Measurements from ENCODE around the gene SEMA4D. TPM values are rescaled to one million over a fixed set of nuclear protein-coding genes. Genes with fewer than 3 reads are reported as not detected.

SEMA4D gene
- total RNA-seq, 2 donors from 2014 or later = 42.8 to 51.0 TPM

DNA sequence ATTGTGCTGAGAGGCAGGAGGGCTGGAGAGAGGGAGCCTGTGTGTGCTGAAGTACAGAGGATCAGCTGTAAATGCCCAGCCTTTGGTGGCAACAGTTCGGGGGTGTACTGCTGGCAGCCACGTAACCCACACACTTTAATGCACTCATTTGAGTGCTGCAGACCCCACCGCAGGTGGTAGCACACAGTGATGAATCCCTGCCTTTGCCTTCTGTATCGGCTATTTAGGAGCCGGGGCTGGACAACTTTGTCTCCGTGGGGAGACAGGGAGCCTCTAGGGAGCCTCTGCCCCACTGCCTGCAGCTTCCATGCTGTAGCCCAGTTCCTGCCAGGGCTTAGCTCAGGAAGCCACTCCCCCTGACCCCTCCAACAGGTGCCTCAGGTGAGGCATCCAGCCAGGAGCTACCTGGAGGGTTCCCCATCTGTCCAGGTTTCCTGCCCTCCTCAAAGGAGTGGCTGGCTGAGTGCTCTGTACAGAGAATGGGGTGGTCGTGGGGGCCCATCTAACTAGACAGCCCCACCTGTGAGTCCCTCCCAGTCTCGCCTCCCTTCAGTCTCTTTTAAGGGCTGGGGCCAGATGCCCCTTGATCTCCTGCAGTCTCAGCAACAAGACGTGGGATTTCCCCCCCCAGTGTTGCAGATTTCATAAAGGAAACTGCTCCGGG, 135.1 kb downstream of the SEMA4D start:
- Histone ChIP-seq H3K9ac (ENCODE audit: extremely low read depth, low read length, poor library complexity, severe bottlenecking) (no peak overlapping the region), H3K4me1 (ENCODE audit: control insufficient read depth, insufficient read depth, low read length) (peaks cover 19% of the 10 kb centered on the region), H3K27me3 (ENCODE audit: control insufficient read depth, insufficient read depth, low read length, poor library complexity, severe bottlenecking) (no peaks in the 10 kb centered on the region), H3K27ac (ENCODE audit: low read depth, low read length) (no peak overlapping the region), H3K36me3 (ENCODE audit: control insufficient read depth, insufficient read depth, low read length) (peaks cover 27% of the 10 kb centered on the region), H3K4me3 (ENCODE audit: low read length) (no peak overlapping the region), H3K9me3 (ENCODE audit: control insufficient read depth, low read length) (no peaks in the 10 kb centered on the region)
- no peaks in the 10 kb centered on the region for H3K27me3 Mint-ChIP-seq (ENCODE audit: insufficient read depth)
- no peaks in the 10 kb centered on the region for H3K9me3 Mint-ChIP-seq
- no peak for DNase-seq
- H3K4me1 Mint-ChIP-seq = peaks cover 33% of the 10 kb centered on the region
- peaks cover 35% of the 10 kb centered on the region for H3K36me3 Mint-ChIP-seq (ENCODE audit: low read depth)
- H3K27ac Mint-ChIP-seq = no peak overlapping the region
- 91 to 94% methylated on average over 5 to 10 of the region's 10 CpGs for WGBS, 2 experiments (ENCODE audit: insufficient coverage in 1 of 2, insufficient read length in 1 of 2)
- no peak for TF ChIP-seq CTCF (conservative IDR thresholded peaks at IDR 0.05)
- no peak overlapping the region for H3K4me3 Mint-ChIP-seq

- no peak for DNase-seq
- Mint-ChIP-seq H3K9me3 (no peaks in the 10 kb centered on the region), H3K4me1 (peaks cover 33% of the 10 kb centered on the region), H3K27me3 (ENCODE audit: insufficient read depth) (no peaks in the 10 kb centered on the region), H3K36me3 (ENCODE audit: low read depth) (peaks cover 38% of the 10 kb centered on the region), H3K4me3 (no peak overlapping the region), H3K27ac (no peak overlapping the region)
- Histone ChIP-seq H3K4me3 (ENCODE audit: low read length) (no peak overlapping the region), H3K27me3 (ENCODE audit: control insufficient read depth, insufficient read depth, low read length, poor library complexity, severe bottlenecking) (no peaks in the 10 kb centered on the region), H3K27ac (ENCODE audit: low read depth, low read length) (no peak overlapping the region), H3K9me3 (ENCODE audit: control insufficient read depth, low read length) (no peaks in the 10 kb centered on the region), H3K4me1 (ENCODE audit: control insufficient read depth, insufficient read depth, low read length) (peaks cover 19% of the 10 kb centered on the region), H3K36me3 (ENCODE audit: control insufficient read depth, insufficient read depth, low read length) (peaks cover 33% of the 10 kb centered on the region), H3K9ac (ENCODE audit: extremely low read depth, low read length, poor library complexity, severe bottlenecking) (no peak overlapping the region)
- WGBS, 2 experiments (ENCODE audit: insufficient coverage in 1 of 2, insufficient read length in 1 of 2) = 94 to 98% methylated on average over 6 to 9 of the region's 9 CpGs
- TF ChIP-seq CTCF (conservative IDR thresholded peaks at IDR 0.05) = no peak
Measured at GRCh38 chr9:89361816-89362646, 135.9 kb downstream of the SEMA4D start.

- WGBS, 2 experiments (ENCODE audit: insufficient coverage in 1 of 2, insufficient read length in 1 of 2) = 90 to 98% methylated on average over 6 of the region's 6 CpGs
- peak; percentile 33 for DNase-seq
- Histone ChIP-seq H3K4me3 (ENCODE audit: low read length) (no peak overlapping the region), H3K9ac (ENCODE audit: extremely low read depth, low read length, poor library complexity, severe bottlenecking) (no peak overlapping the region), H3K4me1 (ENCODE audit: control insufficient read depth, insufficient read depth, low read length) (peaks cover 19% of the 10 kb centered on the region), H3K36me3 (ENCODE audit: control insufficient read depth, insufficient read depth, low read length) (peaks cover 41% of the 10 kb centered on the region), H3K27me3 (ENCODE audit: control insufficient read depth, insufficient read depth, low read length, poor library complexity, severe bottlenecking) (no peaks in the 10 kb centered on the region), H3K9me3 (ENCODE audit: control insufficient read depth, low read length) (no peaks in the 10 kb centered on the region), H3K27ac (ENCODE audit: low read depth, low read length) (no peak overlapping the region)
- TF ChIP-seq CTCF (conservative IDR thresholded peaks at IDR 0.05) = no peak
- Mint-ChIP-seq H3K36me3 (ENCODE audit: low read depth) (peaks cover 44% of the 10 kb centered on the region), H3K4me3 (no peak overlapping the region), H3K27ac (no peak overlapping the region), H3K27me3 (ENCODE audit: insufficient read depth) (no peaks in the 10 kb centered on the region), H3K9me3 (no peaks in the 10 kb centered on the region), H3K4me1 (peaks cover 33% of the 10 kb centered on the region)
Measured at GRCh38 chr9:89361031-89361430, 136.9 kb downstream of the SEMA4D start.

Data from endodermal cell (in vitro differentiated cells).